ENCODE data around the gene PALMD. TPM values are rescaled to one million over a fixed set of nuclear protein-coding genes. Genes with fewer than 3 reads are reported as not detected.

Gene PALMD
- total and polyA plus RNA-seq, 2 of the 8 experiments (the other 6 are each of a cell fraction or from before 2014, with no cell fraction given) = not detected

DNA sequence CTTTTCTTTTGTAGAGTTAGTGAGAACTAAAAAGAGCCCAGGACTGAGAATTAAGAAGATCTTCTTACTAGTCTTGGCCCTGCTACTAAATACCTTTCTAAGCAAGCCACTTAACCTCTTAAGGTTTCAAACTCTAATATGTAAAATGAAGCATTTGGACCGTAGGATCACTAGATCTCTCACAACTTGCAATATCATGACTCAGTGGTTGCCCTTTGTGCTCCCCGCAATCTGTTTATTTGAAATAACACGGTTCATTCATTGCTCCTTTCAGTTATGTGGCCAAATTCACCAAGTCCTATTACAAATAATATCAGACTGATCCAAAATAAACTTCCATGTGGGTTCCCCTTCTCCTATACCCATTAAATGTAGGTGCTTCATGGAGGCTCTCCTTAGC lies 10.8 kb downstream of the PALMD start:
- H3K36me3 ChIP-seq (ENCODE audit: control insufficient read depth in 2 of 4, insufficient read depth in 4 of 4, low read length in 3 of 4) = no peaks in the 10 kb centered on the region
- WGBS, 2 experiments (ENCODE audit: extremely low coverage in 1 of 2, insufficient coverage in 1 of 2, insufficient read length in 1 of 2, insufficient replicate concordance in 2 of 2, low coverage in 1 of 2, low lambda C conversion rate in 2 of 2, missing lambda C conversion rate in 1 of 2) = 91% methylated on average over 3 of the region's 3 CpGs; no CpG with 5 or more reads in 1 of the 2 experiments
- TF ChIP-seq SIRT6 (IDR thresholded peaks at IDR 0.05; ENCODE audit: low read length) = no peak
- no peak for TF ChIP-seq SIN3A (conservative IDR thresholded peaks at IDR 0.05 in 1 of 2, IDR thresholded peaks at IDR 0.05 in 1 of 2; ENCODE audit: low read depth in 1 of 2, low read length in 2 of 2)
- no peak for TF ChIP-seq CTCF (IDR thresholded peaks at IDR 0.05; ENCODE audit: control extremely low read depth in 1 of 3, insufficient read depth in 1 of 3, low read depth in 1 of 3, low read length in 3 of 3)
- no peak for TF ChIP-seq RNF2 (IDR thresholded peaks at IDR 0.05; ENCODE audit: borderline replicate concordance, low read depth, low read length, missing control alignments, poor library complexity, severe bottlenecking)
- no peak for TF ChIP-seq RFX5 (IDR thresholded peaks at IDR 0.05; ENCODE audit: borderline replicate concordance, low read depth, low read length)
- TF ChIP-seq RXRA (IDR thresholded peaks at IDR 0.05; ENCODE audit: insufficient read depth, low read depth, low read length) = no peak
- TF ChIP-seq YY1 (IDR thresholded peaks at IDR 0.05; ENCODE audit: low read depth, low read length) = no peak
- no peak for TF ChIP-seq POLR2A (IDR thresholded peaks at IDR 0.05; ENCODE audit: control extremely low read depth in 1 of 2, low read depth in 2 of 2, low read length in 2 of 2)
- no peak for TF ChIP-seq HDAC2 (IDR thresholded peaks at IDR 0.05; ENCODE audit: borderline replicate concordance in 1 of 2, low read depth in 2 of 2, low read length in 2 of 2)
- no peak for TF ChIP-seq SIX5 (IDR thresholded peaks at IDR 0.05; ENCODE audit: low read depth, low read length)
- TF ChIP-seq SP2 (IDR thresholded peaks at IDR 0.05; ENCODE audit: low read length) = no peak
- no peak for TF ChIP-seq FOSL1 (IDR thresholded peaks at IDR 0.05; ENCODE audit: insufficient read depth, low read depth, low read length)

More for the DNA sequence above, 10.8 kb downstream of the PALMD start:
- Histone ChIP-seq H2BK5ac (ENCODE audit: low read depth, low read length) (no peak overlapping the region), H3K9me3 (ENCODE audit: insufficient read depth in 2 of 2, low read depth in 1 of 2, low read length in 1 of 2) (no peaks in the 10 kb centered on the region), H3K79me1 (ENCODE audit: low read depth, low read length) (no peaks in the 10 kb centered on the region), H4K20me1 (replicated peaks in 1 of 2; ENCODE audit: control insufficient read depth in 1 of 2, insufficient read depth in 2 of 2, low read length in 2 of 2) (no peaks in the 10 kb centered on the region), H4K5ac (ENCODE audit: insufficient read length, low read depth, low read length) (no peak overlapping the region), H4K91ac (replicated peaks; ENCODE audit: insufficient read length, low read length) (no peak overlapping the region), H3K79me2 (ENCODE audit: control insufficient read depth in 1 of 2, insufficient read depth in 2 of 2, low read length in 2 of 2) (no peaks in the 10 kb centered on the region), H2AK5ac (ENCODE audit: low read depth, low read length) (no peak overlapping the region), H3K56ac (replicated peaks; ENCODE audit: insufficient read length, low read depth, low read length) (no peak overlapping the region), H3K18ac (ENCODE audit: extremely low read depth, low read length) (no peak overlapping the region), H2BK12ac (ENCODE audit: low read depth, low read length) (no peak overlapping the region), H2BK120ac (replicated peaks; ENCODE audit: low read depth, low read length) (no peak overlapping the region), H2BK20ac (ENCODE audit: low read length) (no peak overlapping the region), H4K8ac (ENCODE audit: extremely low read depth, insufficient read depth, low read length) (no peak overlapping the region), H3K4me1 (replicated peaks in 1 of 4; ENCODE audit: control insufficient read depth in 3 of 4, insufficient read depth in 4 of 4, low read length in 3 of 4) (peaks cover 0 to 4% (median 0%) of the 10 kb centered on the region in 4 experiments; a peak in 1 of 7 replicates), H3K4me2 (ENCODE audit: insufficient read depth in 1 of 2, low read depth in 2 of 2, low read length in 2 of 2) (no peak overlapping the region), H3K23me2 (ENCODE audit: low read depth, low read length) (no peaks in the 10 kb centered on the region), H3K27ac (ENCODE audit: low read depth, low read length) (no peak overlapping the region), H2BK15ac (ENCODE audit: low read length) (no peak overlapping the region), H3K23ac (ENCODE audit: insufficient read length) (no peak overlapping the region), H3K9ac (replicated peaks in 1 of 4; ENCODE audit: extremely low read depth in 1 of 4, low read depth in 3 of 4, low read length in 3 of 4) (no peak overlapping the region), H2AFZ (ENCODE audit: low read length) (no peak overlapping the region), H3K27me3 (replicated peaks in 1 of 4; ENCODE audit: control insufficient read depth in 3 of 4, extremely low read depth in 1 of 4, insufficient read depth in 3 of 4, low read length in 3 of 4) (no peaks in the 10 kb centered on the region), H3K14ac (ENCODE audit: insufficient read length) (no peak overlapping the region), H3K4ac (replicated peaks; ENCODE audit: insufficient read length, low read depth, low read length) (no peak overlapping the region), H3K4me3 (ENCODE audit: extremely low read depth in 1 of 4, insufficient read depth in 2 of 4, low read depth in 3 of 4, low read length in 4 of 4) (no peak overlapping the region)
- FAIRE-seq (no peak), DNase-seq (ENCODE audit: low read depth in 1 of 2, low spot score in 2 of 2) (no peak)
- ChIA-PET CTCF (ENCODE audit: partially characterized antibody) (interaction anchor here (0.6 to 1.4 kb wide), 2 partner anchors 29 to 112 kb away, joined by 5 read pairs; no protein-coding TSS in a partner anchor), POLR2A (ENCODE audit: partially characterized antibody) (no interaction called here)
